Parathyroid adenoma (tissue), 2 donors: ENCODE data around the gene AMDHD2.

Experiments used
- H2AFZ ChIP-seq: fragments of 300-600 bp; sonication (generic); one replicate; pipeline ENCODE4 v1.7.0; 2017; ENCODE audit warnings: antibody characterized with exemption, mild to moderate bottlenecking
- H3K27ac ChIP-seq: fragments of 300-600 bp; sonication (generic); one replicate; pipeline ENCODE4 v1.7.0; 2017
- H3K27me3 ChIP-seq: fragments of 300-600 bp; sonication (generic); one replicate; pipeline ENCODE4 v1.7.0; 2017; ENCODE audit warnings: low read length; ENCODE audit not compliant: control insufficient read depth, insufficient read depth
- H3K36me3 ChIP-seq: fragments of 300-600 bp; sonication (generic); one replicate; pipeline ENCODE4 v1.7.0; 2017; ENCODE audit warnings: low read length; ENCODE audit not compliant: control insufficient read depth, insufficient read depth
- H3K4me1 ChIP-seq: fragments of 300-600 bp; sonication (generic); one replicate; pipeline ENCODE4 v1.7.0; 2017; ENCODE audit warnings: control low read depth
- H3K4me2 ChIP-seq: fragments of 300-600 bp; sonication (generic); one replicate; pipeline ENCODE4 v1.7.0; 2017; ENCODE audit warnings: low read length
- H3K4me3 ChIP-seq: fragments of 300-600 bp; sonication (generic); one replicate; pipeline ENCODE4 v1.7.0; 2017; ENCODE audit warnings: low read depth, low read length
- H3K79me2 ChIP-seq: fragments of 300-600 bp; sonication (generic); one replicate; pipeline ENCODE4 v1.7.0; 2017; ENCODE audit warnings: control low read depth
- H3K9ac ChIP-seq: fragments of 300-600 bp; sonication (generic); one replicate; pipeline ENCODE4 v1.7.0; 2017; ENCODE audit warnings: mild to moderate bottlenecking
- H3K9me3 ChIP-seq: fragments of 300-600 bp; sonication (generic); one replicate; pipeline ENCODE4 v1.7.0; 2017; ENCODE audit warnings: low read length; ENCODE audit not compliant: control insufficient read depth
- TF ChIP-seq, protein P1 (sequence below): fragments of 300-600 bp; sonication (generic); IDR thresholded peaks from one replicate; pipeline ENCODE4 v1.7.0; 2017; ENCODE audit warnings: antibody characterized with exemption, mild to moderate bottlenecking
- donor health status: primary hyperparathyroidism.

Gene AMDHD2

DNA sequence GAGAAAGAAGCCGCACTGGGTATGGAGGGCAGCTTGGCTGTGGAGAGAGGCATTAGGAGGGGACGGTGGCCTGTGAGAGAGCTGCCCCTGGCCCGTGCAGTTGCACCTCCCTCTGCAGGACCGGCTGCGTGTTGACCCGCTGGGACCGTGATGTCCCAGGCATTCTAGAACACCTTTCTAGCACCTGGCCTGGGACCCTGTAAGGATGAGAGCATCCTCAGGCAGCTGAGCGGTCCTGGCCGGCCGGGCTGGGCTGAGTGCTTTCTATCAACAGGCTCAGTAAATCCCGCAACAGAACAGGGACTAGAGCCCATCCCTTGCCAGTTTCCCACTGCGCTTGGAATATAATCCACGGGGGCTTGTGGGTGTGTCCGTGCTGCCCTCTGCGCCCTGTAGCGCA lies 30.6 kb upstream of the AMDHD2 start:
- Histone ChIP-seq H3K9ac (no peak overlapping the region), H3K4me3 (no peak overlapping the region), H3K27ac (no peak overlapping the region), H3K27me3 (no peaks in the 10 kb centered on the region), H3K4me1 (no peaks in the 10 kb centered on the region), H3K36me3 (no peaks in the 10 kb centered on the region), H2AFZ (no peak overlapping the region), H3K9me3 (no peaks in the 10 kb centered on the region), H3K4me2 (no peak overlapping the region), H3K79me2 (peaks cover 12% of the 10 kb centered on the region)
- TF ChIP-seq, protein P1, sequence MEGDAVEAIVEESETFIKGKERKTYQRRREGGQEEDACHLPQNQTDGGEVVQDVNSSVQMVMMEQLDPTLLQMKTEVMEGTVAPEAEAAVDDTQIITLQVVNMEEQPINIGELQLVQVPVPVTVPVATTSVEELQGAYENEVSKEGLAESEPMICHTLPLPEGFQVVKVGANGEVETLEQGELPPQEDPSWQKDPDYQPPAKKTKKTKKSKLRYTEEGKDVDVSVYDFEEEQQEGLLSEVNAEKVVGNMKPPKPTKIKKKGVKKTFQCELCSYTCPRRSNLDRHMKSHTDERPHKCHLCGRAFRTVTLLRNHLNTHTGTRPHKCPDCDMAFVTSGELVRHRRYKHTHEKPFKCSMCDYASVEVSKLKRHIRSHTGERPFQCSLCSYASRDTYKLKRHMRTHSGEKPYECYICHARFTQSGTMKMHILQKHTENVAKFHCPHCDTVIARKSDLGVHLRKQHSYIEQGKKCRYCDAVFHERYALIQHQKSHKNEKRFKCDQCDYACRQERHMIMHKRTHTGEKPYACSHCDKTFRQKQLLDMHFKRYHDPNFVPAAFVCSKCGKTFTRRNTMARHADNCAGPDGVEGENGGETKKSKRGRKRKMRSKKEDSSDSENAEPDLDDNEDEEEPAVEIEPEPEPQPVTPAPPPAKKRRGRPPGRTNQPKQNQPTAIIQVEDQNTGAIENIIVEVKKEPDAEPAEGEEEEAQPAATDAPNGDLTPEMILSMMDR, result no peak

DNA sequence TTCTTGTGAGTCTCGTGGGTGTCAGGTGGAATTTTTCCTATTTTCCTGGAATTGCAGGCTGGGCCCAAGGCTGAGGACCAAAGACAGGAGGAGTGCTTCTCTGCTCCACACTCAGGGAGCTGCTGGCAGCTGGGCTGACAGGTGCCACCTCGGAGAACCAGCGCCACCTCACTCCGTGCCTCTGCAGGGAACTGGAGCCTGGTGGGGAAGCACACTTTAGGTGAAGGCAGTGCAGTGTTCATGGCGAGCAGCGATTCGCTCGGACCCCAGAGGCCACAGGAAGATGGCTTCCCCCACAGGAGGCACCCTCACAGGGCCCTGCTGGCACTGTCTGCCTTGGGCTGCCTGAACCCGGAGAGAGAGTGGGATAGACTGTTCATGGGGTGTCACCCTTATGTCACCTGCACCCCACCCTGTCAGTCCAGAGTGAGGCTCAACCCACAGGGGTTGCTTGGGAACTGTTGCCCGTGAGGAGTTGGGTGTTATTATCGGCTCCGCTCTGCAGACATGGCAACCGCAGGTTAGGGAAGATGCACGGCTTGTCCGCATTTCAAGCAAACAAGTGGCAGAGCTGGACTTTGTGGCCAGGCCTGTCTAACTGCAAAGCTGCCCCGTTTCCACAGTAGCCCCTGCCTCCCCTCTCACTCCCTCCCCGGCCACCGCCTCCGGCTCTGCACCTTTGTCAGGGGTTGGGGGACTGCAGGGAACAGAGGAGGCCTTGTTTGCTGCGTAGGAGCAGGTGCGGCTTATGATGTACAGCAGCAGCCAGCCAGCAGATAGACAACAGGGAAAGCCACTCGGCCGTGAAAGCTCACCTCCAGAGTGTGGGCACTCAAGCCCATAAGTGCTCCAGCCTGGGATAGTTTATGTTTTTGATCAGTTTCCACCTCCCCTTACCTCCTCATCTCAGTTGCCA lies 29.7 kb upstream of the AMDHD2 start:
- Histone ChIP-seq H2AFZ (no peak overlapping the region), H3K79me2 (peaks cover 12% of the 10 kb centered on the region), H3K4me2 (no peak overlapping the region), H3K9me3 (no peaks in the 10 kb centered on the region), H3K27me3 (no peaks in the 10 kb centered on the region), H3K4me3 (no peak overlapping the region), H3K9ac (no peak overlapping the region), H3K4me1 (no peaks in the 10 kb centered on the region), H3K27ac (no peak overlapping the region), H3K36me3 (no peaks in the 10 kb centered on the region)
- TF ChIP-seq, protein P1, result no peak

DNA sequence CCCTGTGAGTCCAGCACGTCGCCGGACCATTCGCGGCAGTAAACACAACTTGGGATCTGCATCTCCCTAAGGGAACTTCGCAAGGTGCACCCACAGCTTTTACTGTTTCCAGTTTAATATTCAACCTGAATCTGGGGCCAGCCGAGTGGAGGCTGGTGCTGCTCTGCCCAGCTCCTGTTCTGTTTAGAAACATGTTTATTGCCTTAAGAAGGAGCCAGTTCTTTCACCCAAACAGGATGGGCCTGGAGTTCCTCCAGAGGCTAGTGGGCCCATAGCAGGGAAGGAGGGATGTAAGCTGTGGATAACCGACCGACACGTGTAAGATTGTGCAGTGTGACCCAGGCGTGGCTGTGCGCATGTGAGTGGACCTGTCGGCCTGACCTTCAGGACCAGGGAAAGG lies 27.9 kb upstream of the AMDHD2 start:
- TF ChIP-seq, protein P1, result no peak

DNA sequence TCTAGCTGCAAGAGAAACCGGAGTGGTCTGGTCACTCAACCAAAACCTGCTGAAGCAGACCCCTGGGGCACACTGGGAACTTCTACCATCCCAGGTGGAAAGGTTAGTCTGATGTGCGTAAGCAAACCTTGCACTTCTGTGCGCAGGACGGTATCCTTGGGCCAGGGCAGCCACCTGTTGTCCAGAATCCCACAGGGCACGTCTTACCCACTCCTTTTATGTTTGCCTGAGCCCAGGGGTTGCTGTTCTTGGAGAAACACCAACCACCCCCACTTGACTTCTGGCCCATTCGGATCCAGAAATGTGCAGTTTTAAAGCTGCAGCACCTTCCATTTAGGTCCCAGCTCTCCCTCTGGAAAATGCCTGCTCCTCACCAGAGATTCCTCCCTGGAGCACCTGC lies 26.6 kb upstream of the AMDHD2 start:
- Histone ChIP-seq H3K9ac (no peak overlapping the region), H3K9me3 (no peaks in the 10 kb centered on the region), H3K36me3 (no peaks in the 10 kb centered on the region), H3K79me2 (peaks cover 9% of the 10 kb centered on the region), H3K4me3 (no peak overlapping the region), H3K27me3 (no peaks in the 10 kb centered on the region), H3K27ac (no peak overlapping the region), H3K4me1 (no peaks in the 10 kb centered on the region), H2AFZ (no peak overlapping the region), H3K4me2 (no peak overlapping the region)
- TF ChIP-seq, protein P1, result no peak

More for the DNA sequence above, 27.9 kb upstream of the AMDHD2 start:
- Histone ChIP-seq H3K9me3 (no peaks in the 10 kb centered on the region), H3K9ac (no peak overlapping the region), H3K4me2 (no peak overlapping the region), H3K36me3 (no peaks in the 10 kb centered on the region), H3K27me3 (no peaks in the 10 kb centered on the region), H3K4me3 (no peak overlapping the region), H3K27ac (no peak overlapping the region), H2AFZ (no peak overlapping the region), H3K4me1 (no peaks in the 10 kb centered on the region), H3K79me2 (peaks cover 12% of the 10 kb centered on the region)

DNA sequence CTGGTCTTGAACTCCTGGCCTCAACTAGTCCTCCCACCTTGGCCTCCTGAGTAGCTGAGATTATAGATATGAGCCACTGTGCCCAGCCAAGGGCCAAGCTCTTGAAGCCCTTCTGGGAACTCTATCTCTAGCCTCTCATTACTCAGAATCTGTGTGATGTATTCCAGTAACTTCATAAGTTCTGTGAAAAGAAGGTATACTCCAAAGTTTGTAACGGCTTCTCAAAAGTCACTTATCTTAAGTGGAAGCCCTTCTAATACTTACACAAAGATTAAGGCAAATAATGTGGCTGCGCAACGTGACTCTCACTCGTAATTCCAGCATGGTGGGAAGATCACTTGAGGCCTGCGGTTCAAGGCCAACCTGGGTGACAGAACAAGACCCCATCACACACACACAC lies 25.6 kb upstream of the AMDHD2 start:
- H3K27me3 ChIP-seq, result no peaks in the 10 kb centered on the region
- no peaks in the 10 kb centered on the region for H3K9me3 ChIP-seq
- H3K9ac ChIP-seq, result no peak overlapping the region
- peaks cover 6% of the 10 kb centered on the region for H3K79me2 ChIP-seq
- H3K4me1 ChIP-seq, result no peaks in the 10 kb centered on the region
- H3K36me3 ChIP-seq, result no peaks in the 10 kb centered on the region
- no peak overlapping the region for H3K4me3 ChIP-seq
- TF ChIP-seq, protein P1, result no peak
- no peak overlapping the region for H2AFZ ChIP-seq
- no peak overlapping the region for H3K27ac ChIP-seq
- no peak overlapping the region for H3K4me2 ChIP-seq
